Stimulated activated CD8-positive, alpha-beta memory T cell treated with anti-CD3 and anti-CD28 coated beads, Interleukin-4, amount 100 ng/mL, for 24 hours (primary cell): Measurements from ENCODE around the gene NPY2R.

Experiments
- DNase-seq: peaks from one replicate; pipeline ENCODE4 v3.0.0-alpha.2; 2020; ENCODE audit warnings: low read depth

NPY2R gene

GRCh38 chr4:155208258-155209054 is at the start of gene NPY2R:
Gene NPY2R, plus strand, starts transcription at chr4:155208636. Its CDS starts 5,304 bp downstream, at chr4:155213940.
- DNase-seq, result no peak

GRCh38 chr4:155161357-155161756 is 47.1 kb upstream of the NPY2R start:
- no peak for DNase-seq

GRCh38 chr4:155164718-155165117 is 43.7 kb upstream of the NPY2R start:
- DNase-seq, result no peak

GRCh38 chr4:155170569-155170968 is 37.9 kb upstream of the NPY2R start:
- no peak for DNase-seq

GRCh38 chr4:155173371-155173770 is 35.1 kb upstream of the NPY2R start:
- no peak for DNase-seq

GRCh38 chr4:155174668-155175067 is 33.8 kb upstream of the NPY2R start:
- DNase-seq, result no peak

- no peak for DNase-seq
Observed at GRCh38 chr4:155179216-155179615, 29.2 kb upstream of the NPY2R start.

GRCh38 chr4:155186972-155187371 is 21.5 kb upstream of the NPY2R start:
- DNase-seq, result no peak

- no peak for DNase-seq
Observed at GRCh38 chr4:155187989-155188388, 20.4 kb upstream of the NPY2R start.

GRCh38 chr4:155190099-155190498 is 18.3 kb upstream of the NPY2R start:
- DNase-seq, result no peak

GRCh38 chr4:155197757-155198156 is 10.7 kb upstream of the NPY2R start:
- no peak for DNase-seq

- no peak for DNase-seq
Observed at GRCh38 chr4:155207534-155208257, 740 bp upstream of the NPY2R start.

- no peak for DNase-seq
Observed at GRCh38 chr4:155220025-155220424, 11.6 kb downstream of the NPY2R start.

- no peak for DNase-seq
Observed at GRCh38 chr4:155227131-155227530, 18.7 kb downstream of the NPY2R start.

GRCh38 chr4:155228713-155229112 is 20.3 kb downstream of the NPY2R start:
- no peak for DNase-seq

- DNase-seq, result no peak
Observed at GRCh38 chr4:155232432-155232831, 24.0 kb downstream of the NPY2R start.

GRCh38 chr4:155234206-155234605 is 25.8 kb downstream of the NPY2R start:
- DNase-seq, result no peak

- no peak for DNase-seq
Observed at GRCh38 chr4:155237567-155237966, 29.1 kb downstream of the NPY2R start.

GRCh38 chr4:155241225-155241624 is 32.8 kb downstream of the NPY2R start:
- no peak for DNase-seq

- DNase-seq, result no peak
Observed at GRCh38 chr4:155241664-155242063, 33.2 kb downstream of the NPY2R start.

- DNase-seq, result no peak
Observed at GRCh38 chr4:155245105-155245504, 36.7 kb downstream of the NPY2R start.

GRCh38 chr4:155248002-155248896 is 39.8 kb downstream of the NPY2R start:
- no peak for DNase-seq
